ENCODE measurements around the gene PPM1A. TPM values are rescaled to one million over a fixed set of nuclear protein-coding genes. Genes with fewer than 3 reads are reported as not detected.

Gene PPM1A
- 44.5 and 45.2 TPM in 2 replicates for total RNA-seq
- long read RNA-seq, full-length matches to known transcripts = 14 of 25 reads
- long read RNA-seq, partial matches to known transcripts = 6 of 25 reads
- long read RNA-seq, other reads (novel, unspliced or antisense) = 5 of 25 reads

DNA sequence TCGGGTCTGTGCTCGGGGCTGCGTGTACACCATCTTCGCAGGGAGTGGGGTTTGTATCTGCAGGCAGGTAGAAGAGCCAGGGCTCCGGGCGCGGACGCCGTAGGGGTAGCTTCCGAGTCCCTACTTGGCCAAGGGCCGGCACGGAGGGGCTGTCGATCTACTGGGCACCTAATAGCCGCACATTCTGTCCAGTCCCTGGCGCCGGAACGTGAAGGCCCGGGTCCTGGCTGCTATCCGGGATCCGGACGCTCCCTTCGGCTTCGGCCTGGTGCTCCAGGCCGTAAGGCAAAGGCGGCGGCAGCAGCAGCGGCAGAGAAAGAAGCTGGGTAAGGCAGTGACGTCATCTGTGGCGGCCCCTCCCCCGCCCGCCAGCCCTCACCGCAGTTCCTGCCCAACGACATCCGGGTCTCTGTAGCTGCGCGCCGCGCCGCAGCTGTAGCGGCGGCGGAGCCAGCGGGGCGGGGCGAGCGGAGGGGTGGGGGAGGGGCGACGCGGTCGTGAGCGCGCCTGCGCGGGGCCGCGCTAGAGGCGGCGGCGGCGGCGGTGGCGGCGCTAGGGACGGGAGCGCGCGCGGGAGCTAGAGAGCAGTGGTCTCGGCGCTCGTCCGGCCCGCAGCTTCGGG lies at the start of gene PPM1A:
PPM1A (plus strand) TSS at position 525 of the 622 bp plus-strand sequence. CDS start 33,483 bp downstream, outside the sequence.
- Mint-ChIP-seq H3K9me3 (ENCODE audit: unreplicated experiment) (no peaks in the 10 kb centered on the region), H3K27ac (ENCODE audit: unreplicated experiment) (peak within 1 kb of the TSS; percentile 99), H3K4me3 (ENCODE audit: unreplicated experiment) (peak within 1 kb of the TSS; percentile 92), H3K36me3 (ENCODE audit: unreplicated experiment) (no peaks in the 10 kb centered on the region), H3K4me1 (ENCODE audit: unreplicated experiment) (peaks cover 44% of the 10 kb centered on the region), H3K27me3 (ENCODE audit: unreplicated experiment) (no peaks in the 10 kb centered on the region)
- no peak for TF ChIP-seq CTCF (IDR thresholded peaks at IDR 0.05)
- peak; percentile 98 for DNase-seq (ENCODE audit: extremely low spot score, unreplicated experiment)

GRCh38 chr14:60199321-60199720 lies 49.7 kb upstream of the PPM1A start:
- TF ChIP-seq CTCF (IDR thresholded peaks at IDR 0.05) = no peak
- H3K27me3 Mint-ChIP-seq (ENCODE audit: unreplicated experiment) = peaks cover 15% of the 10 kb centered on the region
- no peaks in the 10 kb centered on the region for H3K4me1 Mint-ChIP-seq (ENCODE audit: unreplicated experiment)
- H3K4me3 Mint-ChIP-seq (ENCODE audit: unreplicated experiment) = no peak overlapping the region
- peaks cover 20% of the 10 kb centered on the region for H3K9me3 Mint-ChIP-seq (ENCODE audit: unreplicated experiment)
- peaks cover 3% of the 10 kb centered on the region for H3K36me3 Mint-ChIP-seq (ENCODE audit: unreplicated experiment)
- no peak overlapping the region for H3K27ac Mint-ChIP-seq (ENCODE audit: unreplicated experiment)
- DNase-seq (ENCODE audit: extremely low spot score, unreplicated experiment) = no peak

DNA sequence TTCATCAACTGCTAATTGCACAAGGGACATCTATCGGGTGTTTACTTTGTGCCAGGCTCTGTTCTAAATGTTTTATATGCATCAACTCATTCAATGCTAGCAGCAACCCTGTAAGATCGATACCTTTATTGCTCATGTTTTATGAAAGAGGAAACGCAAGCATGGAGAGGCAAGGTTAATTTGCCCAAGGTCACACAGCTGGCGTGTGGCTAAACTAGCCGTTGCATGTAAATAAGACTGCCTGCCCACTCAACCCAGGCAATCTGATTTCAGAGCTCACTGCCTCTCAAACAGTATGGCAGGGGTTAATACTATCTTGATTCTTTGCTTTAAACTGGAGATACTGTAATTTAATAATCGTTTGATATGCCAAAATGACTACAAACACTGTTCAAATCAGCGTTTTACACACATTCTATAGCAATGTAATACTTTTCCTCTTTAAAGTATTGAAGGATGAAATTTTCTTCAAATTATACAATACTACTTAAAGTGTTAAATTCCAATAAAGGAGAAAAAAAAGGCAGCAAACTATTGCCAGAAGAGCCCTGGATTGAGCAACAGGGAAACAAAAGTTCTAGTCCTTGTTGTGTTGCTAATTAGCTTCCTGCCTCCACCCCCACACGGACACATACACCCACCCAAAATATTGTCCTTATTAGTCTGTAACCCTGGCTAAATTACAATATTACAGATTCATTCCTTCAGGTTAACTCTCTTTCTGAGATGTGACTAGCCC lies 44.7 kb upstream of the PPM1A start:
- Mint-ChIP-seq H3K4me1 (ENCODE audit: unreplicated experiment) (no peaks in the 10 kb centered on the region), H3K27me3 (ENCODE audit: unreplicated experiment) (peaks cover 34% of the 10 kb centered on the region), H3K27ac (ENCODE audit: unreplicated experiment) (no peak overlapping the region), H3K9me3 (ENCODE audit: unreplicated experiment) (peaks cover 15% of the 10 kb centered on the region), H3K4me3 (ENCODE audit: unreplicated experiment) (no peak overlapping the region), H3K36me3 (ENCODE audit: unreplicated experiment) (peaks cover 3% of the 10 kb centered on the region)
- TF ChIP-seq CTCF (IDR thresholded peaks at IDR 0.05) = no peak
- DNase-seq (ENCODE audit: extremely low spot score, unreplicated experiment) = no peak

DNA sequence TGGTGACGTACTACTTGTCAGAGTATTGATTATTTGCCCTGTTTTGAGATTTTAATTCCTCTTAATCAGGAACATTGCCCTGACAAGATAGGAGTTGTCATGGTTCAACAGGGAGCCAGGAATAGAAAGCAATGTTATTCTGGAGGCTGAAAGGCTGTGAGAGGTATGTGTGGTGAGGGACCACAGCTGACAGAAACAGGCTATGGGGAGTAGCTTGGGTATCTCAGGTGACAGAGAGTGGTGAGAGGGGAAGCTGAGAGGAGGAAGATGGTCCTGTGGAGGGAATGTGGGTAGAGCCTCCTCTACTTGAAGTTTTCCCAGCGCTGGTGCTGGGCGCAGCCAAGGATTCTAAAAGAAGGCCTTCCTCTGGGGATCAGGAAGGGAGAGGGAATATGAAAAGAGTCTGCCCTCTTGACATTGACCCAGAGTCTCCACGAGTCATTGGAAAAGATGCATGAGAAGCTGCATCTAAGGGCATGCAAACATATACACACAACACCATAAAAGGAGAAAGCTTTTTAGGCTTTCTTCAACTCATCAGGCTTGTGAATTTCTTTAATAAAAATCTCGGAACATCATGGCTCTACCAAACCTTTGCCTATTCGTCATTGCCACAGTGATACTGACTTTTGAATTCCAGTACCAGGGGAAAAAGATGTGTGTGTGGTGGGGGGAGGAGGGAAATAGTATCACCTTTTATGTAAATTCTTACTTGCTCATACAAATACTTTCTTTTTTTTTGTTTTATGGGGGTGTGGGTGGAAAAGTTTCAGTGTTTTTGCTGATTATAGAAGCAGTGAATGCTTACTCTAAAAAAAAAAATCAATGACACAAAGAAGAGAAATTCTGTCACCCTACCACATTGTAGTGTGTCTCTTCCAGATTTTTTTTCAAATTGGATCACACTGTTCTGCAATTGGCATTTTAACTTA lies 43.9 kb upstream of the PPM1A start:
- H3K36me3 Mint-ChIP-seq (ENCODE audit: unreplicated experiment) = no peaks in the 10 kb centered on the region
- H3K4me3 Mint-ChIP-seq (ENCODE audit: unreplicated experiment) = no peak overlapping the region
- H3K4me1 Mint-ChIP-seq (ENCODE audit: unreplicated experiment) = no peaks in the 10 kb centered on the region
- no peak overlapping the region for H3K27ac Mint-ChIP-seq (ENCODE audit: unreplicated experiment)
- DNase-seq (ENCODE audit: extremely low spot score, unreplicated experiment) = no peak
- H3K9me3 Mint-ChIP-seq (ENCODE audit: unreplicated experiment) = peaks cover 6% of the 10 kb centered on the region
- no peak for TF ChIP-seq CTCF (IDR thresholded peaks at IDR 0.05)
- H3K27me3 Mint-ChIP-seq (ENCODE audit: unreplicated experiment) = peaks cover 36% of the 10 kb centered on the region
